Lower leg skin (tissue), 4 donors: Measurements from ENCODE around the gene CRAT. TPM values are rescaled to one million over a fixed set of nuclear protein-coding genes. Genes with fewer than 3 reads are reported as not detected.
"Not testable (repeated sequence)": the region's sequence is repeated elsewhere in the genome, so short reads cannot be mapped to it uniquely, and the experiment has no call there.

Source experiments
- DNase-seq, 2 donors: peaks; one replicate each; pipeline ENCODE4 v3.0.0-alpha.2; 2019; ENCODE audit warnings: low spot score in 2 of 2
- H3K4me3 ChIP-seq: fragments of 200-600 bp; sonication (generic); 2 replicates; pipeline ENCODE4 v1.5.1; 2017; ENCODE audit warnings: mild to moderate bottlenecking, low read depth; ENCODE audit not compliant: poor library complexity, severe bottlenecking
- POLR2A ChIP-seq, 2 donors: fragments of 450-650 bp; IDR thresholded peaks; one replicate each; pipeline ENCODE4 v1.6.1; 2016 to 2017; ENCODE audit warnings: antibody characterized with exemption in 2 of 2, mild to moderate bottlenecking in 1 of 2, moderate library complexity in 1 of 2
- WGBS, 2 donors: methylation state at CpG; one replicate each; pipeline ENCODE4 v1.1.5; 2018; 5-methylcytosine and 5-hydroxymethylcytosine counted together
- intact Hi-C: fragments of 100-400 bp; cut with DNase I; formaldehyde crosslinking; loops from one replicate; pipeline ENCODE4 v1.15.0; 2023; ENCODE audit warnings: low total_unique reads
- total RNA-seq, 4 donors: library from RNA; depleted of rRNA; stranded (reverse); fragments of >200 nt; gene quantifications; one replicate each; pipeline ENCODE4 v1.1.0, GENCODE V29; 2016
- TF ChIP-seq, protein P1 (sequence below), 3 donors: fragments of 450-650 bp; IDR thresholded peaks; one replicate each; pipeline ENCODE4 v1.5.1; 2016; ENCODE audit warnings: antibody characterized with exemption in 3 of 3, mild to moderate bottlenecking in 3 of 3, moderate library complexity in 2 of 3

CRAT gene
- total RNA-seq, 4 donors from 2014 or later: 13.7 to 78.2 (median 31.3) TPM

DNA sequence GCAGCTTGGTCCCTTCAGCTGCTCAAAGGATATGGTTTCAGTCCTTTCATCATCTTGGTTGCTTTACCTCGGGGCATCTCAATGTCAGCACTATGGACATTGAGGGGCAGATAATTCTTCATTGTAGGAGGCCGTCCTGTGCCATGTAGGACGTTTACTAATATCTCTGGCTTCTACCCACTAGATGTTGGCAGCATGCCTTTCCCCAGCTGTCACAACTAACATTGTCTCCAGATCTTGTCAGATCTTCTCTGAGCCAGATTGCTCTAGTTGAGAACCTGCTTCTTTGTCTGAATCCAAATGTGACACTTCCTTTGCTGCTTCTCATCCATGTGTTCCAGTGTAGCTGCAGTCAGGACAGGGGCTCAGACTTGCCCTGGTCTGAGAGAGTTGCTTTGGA, 10.9 kb upstream of the CRAT start:
- TF ChIP-seq POLR2A (IDR thresholded peaks at IDR 0.05): no peak
- TF ChIP-seq, protein P1, sequence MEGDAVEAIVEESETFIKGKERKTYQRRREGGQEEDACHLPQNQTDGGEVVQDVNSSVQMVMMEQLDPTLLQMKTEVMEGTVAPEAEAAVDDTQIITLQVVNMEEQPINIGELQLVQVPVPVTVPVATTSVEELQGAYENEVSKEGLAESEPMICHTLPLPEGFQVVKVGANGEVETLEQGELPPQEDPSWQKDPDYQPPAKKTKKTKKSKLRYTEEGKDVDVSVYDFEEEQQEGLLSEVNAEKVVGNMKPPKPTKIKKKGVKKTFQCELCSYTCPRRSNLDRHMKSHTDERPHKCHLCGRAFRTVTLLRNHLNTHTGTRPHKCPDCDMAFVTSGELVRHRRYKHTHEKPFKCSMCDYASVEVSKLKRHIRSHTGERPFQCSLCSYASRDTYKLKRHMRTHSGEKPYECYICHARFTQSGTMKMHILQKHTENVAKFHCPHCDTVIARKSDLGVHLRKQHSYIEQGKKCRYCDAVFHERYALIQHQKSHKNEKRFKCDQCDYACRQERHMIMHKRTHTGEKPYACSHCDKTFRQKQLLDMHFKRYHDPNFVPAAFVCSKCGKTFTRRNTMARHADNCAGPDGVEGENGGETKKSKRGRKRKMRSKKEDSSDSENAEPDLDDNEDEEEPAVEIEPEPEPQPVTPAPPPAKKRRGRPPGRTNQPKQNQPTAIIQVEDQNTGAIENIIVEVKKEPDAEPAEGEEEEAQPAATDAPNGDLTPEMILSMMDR (IDR thresholded peaks at IDR 0.05): no peak
- WGBS, 2 donors: 50 to 59% methylated on average over 3 of the region's 3 CpGs
- H3K4me3 ChIP-seq: no peak overlapping the region
- intact Hi-C loops: no loop called here
- DNase-seq: no peak

DNA sequence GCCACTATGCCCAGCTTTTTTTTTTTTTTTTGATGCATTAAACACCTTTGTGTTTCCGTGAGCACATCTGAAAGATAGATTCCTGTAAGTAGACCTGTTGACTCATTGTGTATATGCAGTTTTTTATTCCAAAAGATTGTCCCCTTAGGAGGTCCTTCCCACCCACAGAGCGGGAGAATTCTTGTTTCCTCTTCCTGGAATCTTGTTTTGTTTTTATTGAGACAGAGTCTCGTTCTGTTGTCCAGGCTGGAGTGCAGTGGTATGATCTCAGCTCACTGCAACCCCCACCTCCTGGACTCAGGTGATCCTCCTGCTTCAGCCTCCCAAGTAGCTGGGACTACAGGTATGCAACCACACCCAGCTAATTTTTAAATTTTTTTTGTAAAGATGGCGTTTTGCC, 8.2 kb upstream of the CRAT start:
- no peak overlapping the region for H3K4me3 ChIP-seq
- WGBS, 2 donors: 50 to 69% methylated on average over 4 of the region's 4 CpGs
- intact Hi-C loops: no loop called here
- no peak for DNase-seq
- TF ChIP-seq, protein P1 (IDR thresholded peaks at IDR 0.05): no peak
- TF ChIP-seq POLR2A (IDR thresholded peaks at IDR 0.05): no peak

DNA sequence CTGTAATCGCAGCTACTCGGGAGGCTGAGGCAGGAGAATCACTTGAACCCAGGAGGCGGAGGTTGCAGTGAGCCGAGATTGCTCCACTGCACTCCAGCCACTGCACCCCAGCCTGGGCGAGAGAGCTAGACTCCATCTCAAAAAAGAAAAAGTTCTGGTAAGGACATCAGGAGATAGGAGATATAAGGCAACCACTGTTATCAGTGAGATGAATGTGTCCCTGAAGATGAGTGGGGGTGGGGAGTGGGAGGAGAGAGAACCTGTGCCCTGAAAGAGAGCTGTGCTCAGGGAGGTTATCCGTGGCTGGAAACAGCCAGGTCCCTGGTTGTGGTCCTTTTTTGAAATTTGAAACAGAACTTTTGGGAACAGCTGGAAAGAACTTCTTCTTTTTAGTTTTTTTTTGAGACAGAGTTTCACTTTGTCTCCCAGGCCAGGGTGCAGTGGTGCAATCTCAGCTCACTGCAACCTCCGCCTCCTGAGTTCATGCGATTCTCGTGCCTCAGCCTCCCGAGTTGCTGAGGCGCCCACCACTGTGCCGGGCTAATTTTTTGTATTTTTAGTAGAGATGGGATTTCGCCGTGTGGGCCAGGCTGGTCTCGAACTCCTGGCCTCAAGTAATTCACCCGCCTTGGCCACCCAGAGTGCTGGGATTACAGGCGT, 3.2 kb upstream of the CRAT start:
- no peak for DNase-seq
- intact Hi-C loops: no loop called here
- TF ChIP-seq, protein P1 (IDR thresholded peaks at IDR 0.05): no peak
- TF ChIP-seq POLR2A (IDR thresholded peaks at IDR 0.05): no peak
- no peak overlapping the region for H3K4me3 ChIP-seq
- 88% methylated on average over 17 of the region's 17 CpGs for WGBS, 2 donors

DNA sequence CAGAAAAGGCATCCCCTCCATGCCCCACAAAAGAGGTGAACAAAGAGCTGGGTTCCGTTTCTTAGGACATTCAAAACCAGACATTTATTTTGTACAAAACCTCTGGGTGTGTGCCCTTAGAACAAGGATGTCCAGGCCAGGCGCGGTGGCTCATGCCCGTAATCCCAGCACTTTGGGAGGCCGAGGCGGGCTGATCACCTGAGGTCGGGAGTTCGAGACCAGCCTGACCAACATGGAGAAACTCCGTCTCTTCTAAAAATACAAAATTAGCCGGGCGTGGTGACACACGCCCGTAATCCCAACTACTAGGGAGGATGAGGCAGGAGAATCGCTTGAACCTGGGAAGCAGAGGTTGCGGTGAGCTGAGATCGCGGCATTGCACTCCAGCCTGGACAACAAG, 1.9 kb upstream of the CRAT start:
- WGBS, 2 donors: 87 to 90% methylated on average over 17 of the region's 17 CpGs
- H3K4me3 ChIP-seq, DNase-seq, intact Hi-C loops: not testable (repeated sequence)

DNA sequence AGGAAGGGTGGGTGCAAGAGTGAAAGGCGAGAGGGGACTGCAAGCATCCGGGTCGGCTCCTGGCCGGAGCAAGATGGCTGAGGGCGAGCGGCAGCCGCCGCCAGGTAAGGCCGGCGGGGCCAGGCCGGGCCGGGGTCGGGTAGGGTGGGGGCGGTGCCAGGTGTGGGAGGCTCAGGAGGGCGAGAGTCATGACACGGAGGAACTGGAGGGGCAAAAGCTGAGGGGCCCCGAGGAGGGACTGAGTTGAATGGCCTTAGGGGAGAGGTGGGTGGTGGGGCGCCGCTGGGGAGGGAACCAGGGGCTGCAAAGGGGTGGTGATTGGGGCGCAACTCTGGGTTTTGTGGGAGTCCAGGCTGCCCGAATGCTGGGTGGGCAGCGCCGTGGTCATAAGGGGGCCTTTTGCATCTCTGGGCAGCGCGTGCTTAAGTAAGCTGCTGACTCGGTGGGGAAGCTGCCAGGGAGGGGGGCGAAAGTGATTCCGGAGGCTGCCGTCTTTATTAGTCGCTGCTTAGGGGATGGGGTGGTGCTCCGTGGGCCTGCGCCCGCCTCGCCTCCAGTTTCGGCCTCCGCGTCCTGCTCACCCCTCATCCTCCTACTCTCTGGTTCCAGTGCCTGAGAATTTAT, 1.0 kb upstream of the CRAT start:
- peak in 1 of 2 donors; percentile 36 for DNase-seq
- 1 to 2% methylated on average over 37 of the region's 37 CpGs for WGBS, 2 donors
- peak overlapping the region; percentile 92 for H3K4me3 ChIP-seq
- intact Hi-C loops: no loop called here
- TF ChIP-seq, protein P1 (IDR thresholded peaks at IDR 0.05): no peak
- TF ChIP-seq POLR2A (IDR thresholded peaks at IDR 0.05): no peak

DNA sequence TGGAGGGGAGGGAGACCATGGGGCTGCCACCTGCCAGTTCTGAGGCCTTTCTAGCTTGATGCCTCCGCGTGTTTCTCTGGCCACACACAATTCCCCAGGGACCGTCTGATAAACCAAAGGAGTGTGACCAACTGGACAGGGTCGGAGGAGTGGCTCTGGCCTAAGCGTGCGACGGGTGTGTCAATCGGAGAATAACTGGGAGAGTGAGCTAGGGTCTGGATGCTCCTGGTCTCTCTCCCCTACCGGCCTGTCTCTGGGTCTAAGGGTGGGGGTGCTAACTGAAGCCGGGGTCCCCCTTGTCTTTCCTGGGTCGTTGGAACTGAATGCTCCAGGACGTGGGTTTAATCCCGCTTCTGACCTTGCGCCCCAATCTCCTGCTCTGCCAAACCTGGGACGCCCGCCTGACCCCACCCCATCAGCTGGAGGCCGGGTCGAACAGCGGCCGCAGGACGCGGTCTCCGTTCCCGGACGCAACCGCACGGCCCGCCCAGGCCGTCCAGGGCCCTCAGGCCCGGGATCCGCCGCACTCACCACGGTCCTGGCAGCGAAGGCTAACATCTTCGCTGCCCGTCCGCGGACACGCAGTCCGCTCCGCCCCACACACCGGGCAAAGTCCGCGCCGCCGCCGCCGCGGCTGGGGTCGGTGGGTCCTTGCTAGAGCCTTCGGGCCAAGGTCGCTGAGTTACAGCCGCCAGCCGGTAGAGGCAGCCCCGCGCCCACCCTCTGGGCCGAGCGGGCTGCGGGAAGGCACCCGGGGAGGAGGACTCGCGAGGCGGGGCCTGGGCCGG, 447 bp downstream of the CRAT start:
- no peak for TF ChIP-seq POLR2A (IDR thresholded peaks at IDR 0.05)
- TF ChIP-seq, protein P1 (IDR thresholded peaks at IDR 0.05): no peak
- H3K4me3 ChIP-seq: peak overlapping the region; percentile 63
- intact Hi-C loops: no loop called here
- WGBS, 2 donors: 20% methylated on average over 17 to 44 of the region's 64 CpGs
- DNase-seq: peak in 1 of 2 donors; percentile 42
